Activated effector memory CD4-positive, alpha-beta T cell treated with anti-CD3 and anti-CD28 coated beads, Interleukin-2, amount 50 U/mL, for 16 hours (primary cell): ENCODE results near the gene CYP4A22.
"Not testable (repeated sequence)": the region's sequence is repeated elsewhere in the genome, so short reads cannot be mapped to it uniquely, and the experiment has no call there.

Experiments
- DNase-seq: peaks from one replicate; pipeline ENCODE4 v3.0.0-alpha.2; 2020

The CYP4A22 gene

GRCh38 chr1:47157957-47158356 lies 20.7 kb downstream of the CYP4A22 start:
- DNase-seq: not testable (repeated sequence)

DNA sequence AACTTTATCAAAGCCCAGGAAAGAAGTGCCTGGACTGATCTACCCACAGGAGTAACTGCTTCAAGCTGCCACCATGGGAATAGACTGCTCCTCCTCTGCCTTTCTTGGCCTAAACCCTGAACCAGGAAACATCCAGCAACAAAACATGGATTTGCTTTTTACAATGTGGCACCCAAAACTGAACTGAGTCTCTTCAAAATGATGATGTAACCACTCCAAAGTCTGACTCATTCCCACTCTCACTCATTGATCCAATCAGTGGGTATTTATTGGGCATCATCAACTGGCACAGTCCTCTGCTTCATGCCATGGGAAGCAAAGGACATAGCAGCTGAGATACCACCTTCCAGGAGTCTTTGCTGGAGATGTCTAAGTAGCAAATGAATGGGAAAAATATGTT lies 23.5 kb downstream of the CYP4A22 start:
- DNase-seq: no peak

DNA sequence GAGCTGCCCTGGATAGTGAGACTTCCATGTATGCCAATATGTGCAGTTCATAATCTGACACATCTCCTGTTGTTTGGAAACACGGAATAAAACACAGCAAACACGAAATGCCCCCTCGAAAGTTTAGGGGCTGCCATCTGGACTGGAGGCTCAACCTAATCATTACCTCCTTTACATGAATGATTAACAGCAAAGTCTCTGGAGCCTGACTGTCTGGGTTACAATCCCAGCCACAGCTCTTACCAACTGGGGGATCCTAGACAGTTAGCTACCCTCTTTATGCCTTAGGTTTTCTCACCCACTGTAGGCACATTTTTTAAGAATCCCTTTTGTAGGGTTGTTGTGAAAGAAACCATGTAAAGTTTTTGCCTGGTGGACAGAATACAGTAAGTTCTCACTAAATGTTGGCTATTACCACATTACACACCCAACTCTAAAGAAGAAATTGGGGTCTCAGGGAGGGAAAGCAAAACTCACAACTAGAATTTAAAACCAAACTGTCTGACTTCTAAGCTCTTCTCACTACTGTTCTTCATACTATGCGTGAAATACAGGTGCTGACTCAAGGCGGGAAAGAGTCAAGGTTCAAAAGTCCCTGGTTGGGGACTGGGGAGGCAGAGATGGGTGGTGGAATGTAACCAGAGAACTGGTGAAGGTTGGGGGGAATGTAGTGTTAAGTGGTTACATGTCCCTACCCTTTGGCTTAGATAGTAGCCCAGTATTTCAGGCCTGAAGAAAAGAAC lies 24.2 kb downstream of the CYP4A22 start:
- DNase-seq: no peak

- no peak for DNase-seq
Measured at GRCh38 chr1:47164552-47164951, 27.3 kb downstream of the CYP4A22 start.

GRCh38 chr1:47172782-47173181 lies 35.5 kb downstream of the CYP4A22 start:
- DNase-seq: peak; percentile 17

DNA sequence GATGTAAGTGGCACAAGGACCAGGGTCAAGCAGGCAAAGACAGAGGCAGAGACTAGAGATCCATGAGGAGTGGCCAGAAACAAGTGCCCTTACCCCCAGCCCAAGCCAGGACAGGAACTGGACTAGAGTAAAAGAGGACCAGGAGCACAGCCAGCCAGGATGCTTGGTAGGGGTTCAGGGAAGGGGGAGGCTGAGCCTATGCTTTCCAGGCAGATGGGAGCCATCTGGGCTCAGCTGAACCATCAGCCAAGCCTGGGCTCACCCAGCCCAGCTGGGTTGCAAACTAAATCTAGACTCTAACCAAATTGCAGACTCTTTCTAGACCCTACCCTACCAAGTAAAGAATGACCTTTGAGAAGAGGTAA lies 37.4 kb downstream of the CYP4A22 start:
- peak; percentile 19 for DNase-seq

GRCh38 chr1:47175227-47175934 lies 38.1 kb downstream of the CYP4A22 start:
- DNase-seq: peak; percentile 76

- DNase-seq: peak; percentile 25
Measured at GRCh38 chr1:47178020-47178419, 40.8 kb downstream of the CYP4A22 start.

- DNase-seq: no peak
Measured at GRCh38 chr1:47178654-47179016, 41.4 kb downstream of the CYP4A22 start.

DNA sequence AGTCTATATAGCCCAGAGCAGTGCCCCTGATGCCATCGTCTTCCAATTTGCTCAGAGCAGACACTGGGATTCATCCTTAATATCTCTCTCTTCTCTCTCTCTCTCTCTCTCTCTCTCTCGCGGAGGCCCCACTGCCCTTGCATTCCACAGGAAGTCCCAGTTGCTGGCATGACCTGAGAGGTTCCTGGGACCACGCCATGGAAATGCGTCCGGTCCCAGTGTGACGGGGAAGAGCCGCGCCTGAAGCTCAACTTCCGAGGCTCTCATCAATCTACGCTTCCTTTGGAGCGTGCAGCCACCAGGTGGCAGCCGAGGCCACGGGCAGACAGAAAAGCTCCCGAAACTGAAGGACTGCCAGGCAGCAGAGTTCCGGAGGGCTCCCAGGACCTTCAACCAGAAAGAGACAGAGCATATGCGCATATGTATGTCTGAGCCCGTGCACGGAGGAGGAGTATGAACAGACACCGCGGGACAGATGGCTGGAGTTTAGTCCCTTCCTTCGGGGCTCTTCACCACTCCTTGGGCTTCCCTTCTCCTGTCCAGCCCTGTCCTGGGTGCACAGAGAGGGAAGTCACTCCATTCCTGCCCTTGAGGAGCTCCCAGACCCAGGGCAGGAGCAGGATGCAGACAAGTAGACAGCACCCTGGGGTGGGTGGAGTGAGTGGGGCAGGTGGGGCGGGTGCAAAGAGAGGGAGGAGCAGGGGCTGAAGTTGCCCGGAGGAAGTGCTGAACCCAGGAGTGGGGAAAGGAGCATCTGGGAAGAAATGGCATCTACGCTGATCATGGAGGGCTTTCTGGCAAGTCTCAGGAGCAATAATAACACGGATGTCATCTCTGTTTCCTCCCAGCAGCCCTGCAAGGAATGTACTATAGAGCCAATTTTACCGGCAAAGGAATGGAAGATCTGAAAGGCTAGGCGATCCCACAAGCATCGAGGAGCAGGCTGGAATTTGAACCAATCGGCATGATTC lies 42.1 kb downstream of the CYP4A22 start:
- peak; percentile 90 for DNase-seq

DNA sequence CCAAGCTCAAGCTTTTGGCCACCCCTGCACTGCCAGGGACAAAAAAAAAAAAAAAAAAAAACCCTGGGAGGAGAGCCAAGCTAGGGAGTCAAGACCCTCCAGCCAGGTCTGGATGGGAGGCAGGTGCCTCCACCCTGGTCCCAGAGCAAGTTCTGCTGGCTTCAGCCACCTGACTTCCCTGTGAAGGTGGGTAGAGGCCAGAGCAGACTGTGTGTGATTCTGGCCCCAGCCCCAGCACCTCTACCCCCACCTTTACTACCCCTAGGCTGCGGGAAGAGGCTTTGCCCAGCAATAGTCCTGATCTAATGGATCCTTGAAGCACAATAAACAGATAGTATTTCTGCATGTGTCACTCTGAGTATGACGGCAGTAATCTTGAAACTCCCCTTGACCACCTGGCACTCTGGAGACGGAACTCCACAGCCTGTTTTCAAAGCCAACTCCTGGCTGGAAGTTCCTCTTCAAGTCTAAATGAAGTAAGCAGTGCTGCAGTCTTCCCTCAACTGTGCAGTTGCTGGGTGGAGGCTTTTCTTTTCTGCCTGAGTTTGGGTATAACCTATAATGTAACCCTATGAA lies 42.8 kb downstream of the CYP4A22 start:
- DNase-seq: no peak

- DNase-seq: no peak
Measured at GRCh38 chr1:47180603-47181094, 43.4 kb downstream of the CYP4A22 start.

DNA sequence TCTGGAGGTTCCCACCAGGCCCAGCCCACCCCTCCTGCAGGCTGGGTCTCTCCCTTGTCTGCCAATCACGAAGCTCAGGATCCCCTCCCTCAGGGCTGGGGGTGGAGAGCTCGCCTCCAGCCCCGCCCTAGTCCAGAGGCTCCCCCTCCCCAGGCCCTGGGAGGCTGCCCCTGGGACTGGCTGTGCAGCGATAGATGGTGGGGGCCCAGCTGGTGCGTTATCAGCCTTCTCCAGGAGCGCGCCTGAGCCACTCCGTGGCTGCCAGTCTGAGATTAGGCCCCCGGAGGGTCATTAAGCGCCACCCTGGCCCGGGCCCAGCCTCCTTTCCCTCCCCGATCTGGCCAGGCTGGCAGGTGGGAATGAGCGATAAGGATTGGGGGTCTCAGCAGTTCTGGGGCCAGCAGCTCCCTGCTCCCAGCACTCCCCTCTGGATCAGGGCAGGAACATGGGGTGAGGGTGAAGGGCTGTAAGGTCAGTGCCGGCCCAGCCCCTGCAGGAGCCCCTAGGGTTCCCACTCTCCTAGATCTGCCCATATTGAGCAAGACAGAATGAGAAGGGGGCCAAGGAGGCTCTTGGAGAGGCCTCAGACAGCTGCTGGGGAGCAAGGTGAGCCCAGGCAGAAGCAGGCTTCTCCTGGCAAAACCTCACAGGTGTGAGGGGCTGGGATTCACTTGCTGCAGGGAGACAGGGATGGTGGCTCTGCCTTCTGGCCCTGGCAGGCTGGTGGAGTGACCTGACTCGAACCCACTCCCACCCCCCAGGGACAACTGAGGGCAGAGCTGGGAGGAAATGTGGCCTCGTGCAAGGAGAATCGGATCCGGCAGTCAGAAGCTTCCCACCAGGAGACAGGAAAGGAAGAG lies 44.1 kb downstream of the CYP4A22 start:
- no peak for DNase-seq

DNA sequence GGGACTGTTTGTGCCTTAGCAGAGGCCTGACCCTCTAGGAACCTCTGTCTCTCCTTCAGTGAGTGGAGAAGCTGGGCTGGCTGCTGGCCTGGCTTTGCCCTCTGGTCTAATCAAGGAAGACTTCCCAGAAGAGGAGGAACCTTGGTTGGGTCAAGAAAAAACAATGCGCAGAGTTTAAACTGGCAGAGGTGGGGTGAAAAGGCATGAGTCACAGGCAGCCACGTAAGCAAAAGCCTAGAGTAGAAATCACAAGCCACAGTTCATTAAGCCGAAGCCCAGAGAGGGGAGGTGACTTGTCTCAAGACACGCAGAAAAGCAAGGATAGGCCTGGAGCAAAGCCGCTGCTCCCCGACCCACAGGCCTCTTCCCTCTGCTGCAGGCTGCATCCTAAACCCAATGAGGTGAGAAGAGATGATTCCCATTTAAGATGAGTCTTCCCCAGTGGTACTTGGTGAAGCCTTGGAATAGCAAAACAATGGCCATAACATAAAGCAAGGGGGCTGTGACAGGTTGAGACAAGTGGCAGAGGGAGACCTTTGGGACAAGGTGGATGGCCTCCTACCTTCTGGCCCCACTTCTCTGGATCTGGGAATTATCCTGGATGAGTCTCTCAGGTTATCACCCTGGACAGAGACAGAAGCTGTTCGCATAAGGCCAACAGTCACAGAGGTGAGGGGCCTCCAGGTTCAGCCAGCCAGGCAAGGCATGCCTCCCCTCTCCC lies 44.9 kb downstream of the CYP4A22 start:
- DNase-seq: no peak

GRCh38 chr1:47182676-47183235 lies 45.5 kb downstream of the CYP4A22 start:
- no peak for DNase-seq

GRCh38 chr1:47183308-47184089 lies 46.3 kb downstream of the CYP4A22 start:
- DNase-seq: peak; percentile 34

- DNase-seq: peak; percentile 56
Measured at GRCh38 chr1:47184090-47184821, 47.0 kb downstream of the CYP4A22 start.

DNA sequence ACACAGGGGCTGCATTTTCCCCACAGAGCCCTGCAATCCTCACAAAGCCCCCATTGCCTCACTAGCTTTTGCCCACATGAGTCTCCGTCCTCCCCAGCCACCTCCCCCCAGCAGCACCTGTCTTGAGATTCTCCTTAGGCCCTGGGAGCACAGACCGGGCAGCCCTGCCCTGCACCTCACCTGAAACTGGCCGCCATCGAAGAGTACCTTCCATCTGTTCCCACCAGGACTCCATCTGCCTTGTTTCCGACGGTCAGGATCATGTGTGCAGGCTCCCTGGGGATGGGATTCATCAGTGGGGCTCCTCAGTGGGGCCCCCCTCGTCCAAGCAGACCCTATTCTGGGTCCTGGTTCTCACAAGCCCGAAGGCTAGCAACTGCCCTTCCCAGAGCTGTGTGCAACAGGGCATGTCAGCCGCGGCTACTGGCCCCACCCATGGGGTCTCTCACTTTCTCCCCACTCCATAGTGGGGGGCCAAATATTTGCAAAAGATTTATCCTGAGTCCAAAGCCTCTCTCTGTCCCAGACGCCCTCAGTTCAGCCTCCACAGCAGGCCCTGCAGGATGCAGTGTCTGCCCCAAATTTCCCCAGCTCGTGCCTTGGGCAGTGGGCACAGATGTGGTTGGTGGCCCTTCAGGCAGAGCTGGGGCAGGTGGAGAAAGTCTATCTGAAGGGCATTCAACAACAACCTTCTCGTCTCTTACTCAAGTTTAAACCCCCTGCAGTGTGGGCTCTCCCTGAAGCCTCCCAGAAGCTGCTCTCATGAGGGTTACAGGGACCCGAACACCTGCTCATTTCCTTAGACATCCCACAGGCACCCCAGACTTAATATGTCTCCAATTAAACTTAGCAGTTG lies 47.8 kb downstream of the CYP4A22 start:
- DNase-seq: peak; percentile 55
